ENCODE measurements around the gene SUCLG2.

Gene SUCLG2

GRCh38 chr3:67509471-67510075, 144.8 kb downstream of the SUCLG2 start:
- no peak for DNase-seq (ENCODE audit: low spot score)

DNA sequence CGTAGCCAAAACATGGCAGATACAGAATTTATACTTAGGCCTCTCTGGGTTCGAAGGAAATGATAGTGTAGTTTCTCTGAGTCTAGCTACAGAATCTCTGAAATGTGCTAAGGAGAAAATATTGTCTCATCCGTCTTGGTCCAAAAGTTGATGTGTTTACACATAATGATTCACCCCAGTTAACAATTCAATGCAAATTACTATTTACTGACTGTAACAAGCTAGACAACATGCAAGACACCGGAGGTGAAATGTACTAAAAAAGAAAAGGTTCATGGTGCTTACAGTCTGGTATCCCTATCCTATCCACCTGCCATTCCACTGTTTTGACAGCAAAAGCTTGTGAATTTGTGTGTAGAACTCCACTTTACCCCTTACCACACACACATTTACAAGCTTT, 146.8 kb downstream of the SUCLG2 start:
- no peak for DNase-seq (ENCODE audit: low spot score)

GRCh38 chr3:67500709-67501108, 153.7 kb downstream of the SUCLG2 start:
- DNase-seq (ENCODE audit: low spot score): no peak

DNA sequence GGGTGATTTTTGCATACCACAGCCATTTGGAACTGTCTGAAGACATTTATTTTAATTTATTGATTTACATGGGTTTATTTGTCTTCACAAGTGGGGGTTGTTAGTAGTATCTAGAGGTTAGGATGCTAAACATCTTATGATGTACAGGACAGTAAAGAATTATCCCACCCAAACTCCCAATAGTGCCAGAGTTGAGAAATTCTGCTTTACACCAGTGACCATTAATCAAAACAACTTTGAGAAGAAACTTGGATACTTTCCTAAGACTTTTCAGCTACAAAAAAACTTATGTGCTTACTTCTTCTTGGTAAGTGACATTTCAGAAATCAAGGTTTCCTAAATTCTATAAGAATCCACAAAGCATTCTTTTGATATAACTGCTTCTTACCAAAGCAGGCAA, 156.7 kb downstream of the SUCLG2 start:
- DNase-seq (ENCODE audit: low spot score): no peak

- DNase-seq (ENCODE audit: low spot score): no peak
Measured at GRCh38 chr3:67495751-67496150, 158.7 kb downstream of the SUCLG2 start.

DNA sequence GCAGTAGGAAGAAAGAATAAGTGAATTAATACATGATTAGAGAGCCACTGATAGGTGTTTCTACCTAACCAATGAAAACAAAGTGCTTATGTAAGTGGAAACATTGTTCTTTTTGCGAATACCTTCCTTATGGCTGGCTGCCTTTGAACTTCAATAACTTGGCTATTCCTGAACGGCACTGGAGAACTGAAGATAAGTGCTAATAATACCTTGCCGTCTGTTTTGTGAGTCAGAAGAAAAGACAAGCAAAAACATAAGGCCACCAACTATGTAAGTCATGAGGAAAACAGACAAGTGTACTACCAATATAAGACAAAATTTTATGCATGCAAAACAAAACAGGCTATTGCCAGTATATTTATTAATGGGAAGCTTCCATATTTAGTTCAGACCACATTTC, 160.6 kb downstream of the SUCLG2 start:
- no peak for DNase-seq (ENCODE audit: low spot score)

- no peak for DNase-seq (ENCODE audit: low spot score)
Measured at GRCh38 chr3:67490658-67491057, 163.8 kb downstream of the SUCLG2 start.

- no peak for DNase-seq (ENCODE audit: low spot score)
Measured at GRCh38 chr3:67489816-67490215, 164.6 kb downstream of the SUCLG2 start.

- DNase-seq (ENCODE audit: low spot score): no peak
Measured at GRCh38 chr3:67487564-67488114, 166.8 kb downstream of the SUCLG2 start.

DNA sequence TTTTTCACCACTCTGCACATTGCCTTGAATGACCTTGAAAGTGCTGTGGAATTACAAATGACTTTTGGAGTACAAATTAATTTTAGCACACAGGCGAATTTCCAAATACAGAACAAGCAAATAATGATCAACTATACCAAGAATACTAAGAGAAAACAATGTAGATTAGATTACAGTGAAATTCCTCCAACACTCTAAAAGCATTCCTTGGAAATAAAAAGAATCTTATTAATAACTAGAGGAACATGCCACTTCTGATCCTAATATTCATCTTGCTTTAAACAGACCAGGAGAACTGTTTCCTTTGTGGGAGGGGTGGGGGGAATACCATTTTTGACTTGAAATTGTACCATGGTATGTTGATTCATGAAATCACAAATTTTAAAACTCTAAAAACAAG, 167.5 kb downstream of the SUCLG2 start:
- DNase-seq (ENCODE audit: low spot score): no peak

GRCh38 chr3:67484085-67484484, 170.3 kb downstream of the SUCLG2 start:
- no peak for DNase-seq (ENCODE audit: low spot score)

GRCh38 chr3:67481126-67481525, 173.3 kb downstream of the SUCLG2 start:
- DNase-seq (ENCODE audit: low spot score): no peak

GRCh38 chr3:67478423-67478822, 176.0 kb downstream of the SUCLG2 start:
- no peak for DNase-seq (ENCODE audit: low spot score)

DNA sequence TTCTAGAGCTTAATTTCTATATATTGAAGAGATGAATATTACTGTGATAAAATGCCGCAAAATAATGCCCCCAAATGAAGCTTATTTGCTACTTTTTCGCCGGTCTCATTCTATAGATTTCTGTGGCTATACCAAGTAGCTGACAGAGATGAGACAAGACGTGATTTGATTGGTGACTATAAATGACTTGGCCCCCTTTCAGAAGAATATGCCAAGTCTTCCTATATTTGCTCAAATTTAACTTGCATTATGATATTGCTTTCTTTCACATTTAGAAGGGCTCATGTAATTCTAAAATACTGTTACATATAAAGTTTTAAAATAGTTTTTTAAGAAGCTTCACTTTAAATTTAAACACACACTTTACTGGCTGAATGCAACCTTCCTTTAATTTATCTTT, 180.1 kb downstream of the SUCLG2 start:
- no peak for DNase-seq (ENCODE audit: low spot score)

DNA sequence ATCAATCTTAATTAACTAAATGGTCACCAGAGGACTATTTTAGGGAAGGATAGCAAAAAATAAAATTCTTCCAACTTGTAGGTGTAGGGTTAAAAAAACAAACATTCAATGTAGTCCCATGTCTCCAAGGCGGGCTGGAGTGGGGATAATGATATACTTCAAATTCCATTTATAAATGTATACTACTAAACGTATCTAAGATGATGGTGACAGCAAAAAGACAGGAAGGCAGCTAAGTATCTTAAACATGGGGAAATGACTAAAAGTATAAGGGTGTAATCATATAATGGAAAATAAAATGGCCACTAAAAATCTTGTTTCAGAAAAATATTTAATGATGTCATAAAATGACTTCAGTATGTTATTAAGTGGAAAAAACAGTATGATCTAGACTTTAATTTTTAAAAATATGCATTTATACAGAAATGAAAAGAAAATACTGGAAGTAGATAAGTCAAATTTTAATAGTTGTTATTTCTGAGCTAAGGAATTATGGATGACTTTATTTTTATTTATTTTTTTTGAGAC, 181.7 kb downstream of the SUCLG2 start:
- DNase-seq (ENCODE audit: low spot score): no peak

- no peak for DNase-seq (ENCODE audit: low spot score)
Measured at GRCh38 chr3:67470207-67470606, 184.2 kb downstream of the SUCLG2 start.

GRCh38 chr3:67468511-67468910, 185.9 kb downstream of the SUCLG2 start:
- DNase-seq (ENCODE audit: low spot score): no peak

DNA sequence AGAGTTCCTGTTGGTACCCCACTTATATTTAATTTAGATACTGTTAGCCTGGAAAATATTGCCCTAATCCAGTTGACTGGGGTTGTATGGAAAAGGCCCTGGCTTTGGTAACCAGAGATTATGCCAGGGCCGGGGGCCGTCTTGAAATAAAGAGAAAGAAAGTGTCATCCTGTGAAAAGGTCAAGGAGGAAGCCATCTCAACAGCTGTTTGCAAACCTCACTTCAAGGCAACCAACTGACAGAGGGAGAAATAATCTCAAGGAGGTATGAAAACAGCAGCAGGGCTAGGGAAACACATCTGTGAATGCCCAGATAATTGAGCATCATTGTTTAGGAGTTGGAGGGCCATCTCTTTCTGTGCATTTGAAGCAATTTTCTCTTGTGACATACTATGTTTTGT, 190.8 kb downstream of the SUCLG2 start:
- no peak for DNase-seq (ENCODE audit: low spot score)

GRCh38 chr3:67462187-67462586, 192.2 kb downstream of the SUCLG2 start:
- DNase-seq (ENCODE audit: low spot score): no peak

DNA sequence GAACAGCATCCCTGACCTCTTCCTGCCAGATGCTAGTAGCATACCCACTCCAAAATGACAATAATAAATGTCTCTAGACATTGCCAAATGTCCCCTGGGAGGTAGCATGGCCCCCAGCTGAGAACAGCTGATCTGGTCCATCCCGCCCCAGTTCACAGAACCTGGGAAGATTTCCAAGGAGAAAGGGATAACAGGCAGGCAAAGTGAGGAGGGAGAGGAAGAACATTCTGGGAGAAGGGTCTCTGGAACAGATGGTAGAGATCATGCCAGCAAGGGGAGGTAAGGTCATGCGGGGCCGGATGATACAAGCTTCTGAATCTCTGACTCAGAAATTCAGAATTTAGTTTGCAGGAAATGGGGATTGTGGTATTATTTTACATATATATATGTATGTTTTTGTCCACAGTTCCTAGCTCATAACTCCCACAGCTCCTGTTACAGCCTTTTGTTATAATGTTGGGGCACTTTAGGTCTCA, 192.7 kb downstream of the SUCLG2 start:
- DNase-seq (ENCODE audit: low spot score): no peak

DNA sequence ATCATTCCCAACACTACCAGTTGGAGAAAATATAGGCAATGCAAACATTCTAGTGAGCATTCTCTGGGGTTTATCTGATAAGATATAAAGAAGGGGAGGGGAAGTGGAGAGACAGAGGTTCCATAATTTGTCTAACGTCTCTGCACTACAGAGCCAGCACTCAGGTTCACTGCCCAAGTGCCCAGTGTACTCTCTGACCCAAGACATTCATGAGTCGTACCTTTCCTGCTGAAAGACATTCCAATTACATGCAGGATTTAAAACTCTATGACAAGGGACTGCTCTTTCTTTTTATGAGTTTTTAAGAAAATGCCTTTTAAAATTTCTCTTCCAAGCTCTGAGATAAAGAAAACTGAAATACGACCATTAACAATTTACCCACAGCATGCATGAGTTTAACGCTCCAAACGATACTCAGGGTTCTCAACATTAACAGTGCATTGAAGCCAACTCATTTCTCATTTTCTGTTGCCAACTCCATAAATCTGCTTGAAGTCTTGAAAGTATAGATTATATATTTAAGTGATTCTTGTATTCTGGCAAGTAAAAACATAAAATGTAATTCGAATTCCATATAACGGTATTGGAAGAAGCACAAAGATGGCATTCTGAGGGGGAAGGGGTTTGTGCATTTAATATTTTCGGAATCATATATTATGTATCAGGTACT, 193.4 kb downstream of the SUCLG2 start:
- no peak for DNase-seq (ENCODE audit: low spot score)

- no peak for DNase-seq (ENCODE audit: low spot score)
Measured at GRCh38 chr3:67459796-67460195, 194.6 kb downstream of the SUCLG2 start.

DNA sequence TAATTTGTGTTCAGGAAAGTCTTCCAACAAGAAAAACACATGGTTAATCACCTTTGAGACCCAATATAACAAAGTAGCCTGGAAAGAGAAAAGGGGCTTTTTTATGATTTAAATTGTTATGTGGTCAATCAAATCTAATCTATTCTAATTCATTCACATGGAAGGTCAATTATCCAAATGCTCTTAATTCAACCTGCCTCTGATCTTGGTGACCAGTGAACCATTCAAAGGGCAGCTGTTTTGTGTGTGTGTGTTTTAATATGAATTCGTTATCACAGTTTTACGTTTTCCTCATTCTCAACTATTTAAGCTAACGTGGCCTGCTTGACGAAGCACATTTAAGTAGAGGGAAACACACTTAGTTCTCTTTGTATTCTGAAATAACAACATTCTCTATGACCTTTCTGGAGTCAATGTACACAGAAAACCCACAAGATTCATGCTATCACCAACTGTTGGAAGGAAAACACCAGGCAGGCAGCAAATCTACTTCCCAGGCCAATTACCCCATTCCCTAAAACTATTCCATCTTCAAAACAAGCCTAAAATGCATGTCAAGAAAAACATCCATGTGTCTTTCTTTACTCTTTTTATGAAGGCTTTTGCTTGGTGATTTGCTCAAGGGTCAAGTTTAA, 195.4 kb downstream of the SUCLG2 start:
- no peak for DNase-seq (ENCODE audit: low spot score)
